NCI-H460 (cell line): ENCODE data around the gene KCNK2. TPM values are rescaled to one million over a fixed set of nuclear protein-coding genes. Genes with fewer than 3 reads are reported as not detected.

Experiments
- DNase-seq: peaks from one replicate; pipeline ENCODE4 v3.0.0-alpha.2; 2016; ENCODE audit warnings: low read depth; ENCODE audit errors: extremely low read depth
- total RNA-seq: library from RNA; depleted of rRNA; stranded (reverse); fragments of >200 nt; shearing (Covaris generic); gene quantifications from 2 replicates; pipeline ENCODE4 v1.2.3, GENCODE V29; 2014

The KCNK2 gene
- total RNA-seq, 1 experiment from 2014 or later = 16.4 TPM

- no peak for DNase-seq
These were observed 5.1 kb downstream of the KCNK2 start for GRCh38 chr1:215087603-215088002.

GRCh38 chr1:215094381-215094780, 11.8 kb downstream of the KCNK2 start:
- DNase-seq = no peak

GRCh38 chr1:215095524-215095923, 13.0 kb downstream of the KCNK2 start:
- no peak for DNase-seq

- DNase-seq = no peak
These were observed 19.0 kb downstream of the KCNK2 start for GRCh38 chr1:215101511-215101910.

- no peak for DNase-seq
These were observed 21.7 kb downstream of the KCNK2 start for GRCh38 chr1:215104283-215104682.

- DNase-seq = no peak
These were observed 23.5 kb downstream of the KCNK2 start for GRCh38 chr1:215106067-215106466.

GRCh38 chr1:215109171-215109570, 26.6 kb downstream of the KCNK2 start:
- DNase-seq = no peak

- DNase-seq = no peak
These were observed 29.4 kb downstream of the KCNK2 start for GRCh38 chr1:215111916-215112315.

- no peak for DNase-seq
These were observed 31.2 kb downstream of the KCNK2 start for GRCh38 chr1:215113776-215114153.

- peak; percentile 98 for DNase-seq
These were observed 31.8 kb downstream of the KCNK2 start for GRCh38 chr1:215114154-215114933.

GRCh38 chr1:215115760-215116159, 33.2 kb downstream of the KCNK2 start:
- DNase-seq = no peak

GRCh38 chr1:215118081-215118480, 35.5 kb downstream of the KCNK2 start:
- peak; percentile 79 for DNase-seq

GRCh38 chr1:215119056-215119455, 36.5 kb downstream of the KCNK2 start:
- DNase-seq = peak; percentile 91

- peak; percentile 99 for DNase-seq
These were observed 37.3 kb downstream of the KCNK2 start for GRCh38 chr1:215119719-215120365.

GRCh38 chr1:215128504-215128903, 46.0 kb downstream of the KCNK2 start:
- DNase-seq = no peak

GRCh38 chr1:215131291-215131690, 48.8 kb downstream of the KCNK2 start:
- DNase-seq = no peak

GRCh38 chr1:215132156-215132555, 49.6 kb downstream of the KCNK2 start:
- DNase-seq = peak; percentile 99

- no peak for DNase-seq
These were observed 51.0 kb downstream of the KCNK2 start for GRCh38 chr1:215133532-215133931.

- DNase-seq = no peak
These were observed 55.4 kb downstream of the KCNK2 start for GRCh38 chr1:215137985-215138384.

GRCh38 chr1:215140135-215140534, 57.6 kb downstream of the KCNK2 start:
- DNase-seq = no peak

- DNase-seq = no peak
These were observed 58.9 kb downstream of the KCNK2 start for GRCh38 chr1:215141460-215141859.

- DNase-seq = no peak
These were observed 61.0 kb downstream of the KCNK2 start for GRCh38 chr1:215143497-215143896.
